Activated naive CD4-positive, alpha-beta T cell (primary cell): ENCODE data around the gene OOSP4B.
"Not testable (repeated sequence)": the region's sequence is repeated elsewhere in the genome, so short reads cannot be mapped to it uniquely, and the experiment has no call there.

Source experiments
- DNase-seq, 4 experiments: peaks; one replicate each; lab custom pipeline; 2025; lab: John Stamatoyannopoulos, UW

The OOSP4B gene

GRCh38 chr11:60016881-60017280 is at the start of gene OOSP4B:
Gene OOSP4B, plus strand, starts transcription at chr11:60017181.
- no peak for DNase-seq

DNA sequence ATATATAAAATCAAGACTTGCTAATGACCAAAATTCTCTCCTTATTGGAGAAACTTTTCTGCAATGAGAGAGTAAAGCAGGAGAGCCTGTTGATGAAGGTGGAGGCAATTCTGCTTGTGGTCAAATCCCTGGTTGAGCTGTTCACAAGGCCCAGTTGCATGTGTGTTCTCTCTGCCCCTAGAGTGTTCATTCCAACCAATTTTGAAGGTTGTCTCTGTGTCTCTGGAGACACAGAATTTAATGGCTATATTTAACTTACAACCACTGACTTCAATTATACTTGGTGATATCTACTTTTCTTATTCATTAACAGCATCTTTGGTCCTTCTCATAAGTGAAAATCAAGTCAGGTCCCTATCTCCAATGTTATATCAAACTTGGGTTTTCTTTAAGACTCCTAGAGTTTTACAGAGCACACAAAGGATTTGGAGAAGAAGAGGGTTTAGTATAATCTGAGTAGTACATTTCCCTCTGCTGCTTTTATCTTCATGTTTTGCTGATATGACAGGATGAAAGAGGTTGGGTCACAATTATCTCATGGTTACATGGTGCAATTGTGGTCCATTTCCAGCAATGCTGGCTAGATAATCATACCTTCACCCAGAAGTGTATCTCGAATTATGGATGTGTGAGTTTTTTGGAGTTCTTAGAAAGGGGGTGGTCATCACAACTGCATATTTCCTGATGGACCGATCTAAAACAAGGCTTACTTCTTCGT is 49.1 kb upstream of the OOSP4B start:
- no peak for DNase-seq

DNA sequence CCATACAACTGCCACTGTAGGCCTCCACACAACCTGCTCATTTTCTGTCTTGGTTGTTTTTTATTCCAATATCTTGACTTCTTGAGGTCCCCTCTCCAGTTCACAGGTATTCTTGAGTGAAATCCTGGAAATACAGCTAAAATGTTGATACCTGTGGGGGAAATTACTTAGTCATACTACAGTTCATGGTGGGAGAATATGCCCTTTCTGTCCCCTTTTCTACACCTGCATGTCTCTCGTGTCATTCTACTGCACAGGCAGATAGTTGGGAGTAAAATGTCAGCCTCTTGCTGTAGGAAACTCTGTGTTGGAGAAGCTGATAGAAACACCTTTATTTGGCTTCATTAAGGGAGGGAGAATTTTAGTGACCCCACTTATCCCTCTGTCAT is 48.6 kb upstream of the OOSP4B start:
- DNase-seq, result no peak

DNA sequence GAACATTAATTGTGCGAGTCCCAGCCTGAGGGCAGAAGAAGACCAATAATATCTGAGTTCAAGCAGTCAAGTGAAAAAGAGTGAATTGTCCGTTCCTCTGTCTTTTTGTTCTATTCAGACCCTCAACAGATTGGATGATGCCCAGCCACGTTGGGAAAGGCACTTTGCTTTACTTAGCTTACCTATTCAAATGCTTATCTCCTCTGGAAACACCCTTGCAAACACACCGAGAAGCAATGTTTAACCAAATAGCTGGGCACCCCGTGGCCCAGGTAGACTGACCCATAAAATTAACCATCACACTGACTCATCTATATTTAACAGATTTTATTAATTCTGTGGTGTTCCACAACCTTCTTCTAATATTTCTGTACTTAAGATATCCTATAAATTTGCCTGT is 43.9 kb upstream of the OOSP4B start:
- no peak for DNase-seq

- no peak for DNase-seq
Measured at GRCh38 chr11:59981106-59981770, 35.7 kb upstream of the OOSP4B start.

- not testable (repeated sequence) for DNase-seq
Measured at GRCh38 chr11:59982037-59982436, 34.9 kb upstream of the OOSP4B start.

DNA sequence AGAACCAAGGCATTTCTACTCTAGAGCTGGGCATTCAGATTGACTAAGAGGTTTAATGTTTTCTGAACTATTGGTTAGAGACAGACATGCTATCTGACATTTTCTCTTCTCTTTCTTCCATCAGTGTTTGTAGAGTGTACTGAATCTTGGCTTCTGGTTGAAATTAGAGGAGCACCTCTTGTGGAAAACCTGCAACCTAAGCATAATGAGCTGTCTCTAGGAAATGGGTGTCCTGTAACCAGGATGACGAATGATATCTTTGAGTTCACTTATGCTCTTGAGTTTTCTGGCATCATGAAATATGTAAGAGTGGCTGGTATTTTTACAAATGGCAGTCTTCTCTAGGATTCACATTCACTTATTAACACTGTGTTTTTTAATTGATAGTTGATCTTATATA is 33.8 kb upstream of the OOSP4B start:
- DNase-seq, result no peak

DNA sequence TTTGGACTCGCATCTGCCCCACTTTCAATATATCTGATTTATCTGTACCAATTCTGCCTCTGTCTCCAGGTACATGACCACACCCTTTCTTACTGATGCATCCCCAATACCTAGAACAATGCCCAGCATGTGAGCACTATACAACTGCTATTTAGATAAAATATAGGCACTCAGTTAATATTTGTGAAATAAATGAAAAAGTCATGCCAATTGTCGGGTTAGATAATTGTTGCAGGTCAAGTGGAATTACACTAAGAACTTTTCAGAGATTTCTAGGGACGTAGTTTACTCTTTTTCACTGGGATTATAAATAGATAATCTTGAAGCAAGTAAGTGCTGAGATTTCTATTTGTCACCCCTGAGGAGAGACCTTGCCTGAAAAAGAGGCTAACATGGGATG is 32.6 kb upstream of the OOSP4B start:
- DNase-seq, result no peak

DNA sequence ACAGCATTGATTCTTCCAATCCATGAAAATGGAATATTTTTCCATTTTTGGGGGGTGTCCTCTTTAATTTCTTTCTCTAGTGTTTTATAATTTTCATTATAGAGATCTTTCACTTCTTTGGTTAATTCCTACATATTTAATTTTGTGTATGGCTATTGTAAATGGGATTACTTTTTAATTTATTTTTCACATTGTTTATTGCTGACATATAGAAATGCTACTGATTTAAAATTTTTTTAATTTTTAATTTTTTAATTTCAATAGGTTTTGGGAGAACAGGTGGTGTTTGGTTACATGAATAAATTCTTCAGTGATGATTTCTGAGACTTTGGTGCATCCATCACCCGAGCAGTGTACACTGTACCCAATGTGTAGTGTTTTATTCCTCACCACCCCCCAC is 26.6 kb upstream of the OOSP4B start:
- DNase-seq, result no peak

GRCh38 chr11:59992425-59992824 is 24.6 kb upstream of the OOSP4B start:
- no peak for DNase-seq

GRCh38 chr11:59997800-59998199 is 19.2 kb upstream of the OOSP4B start:
- no peak for DNase-seq

GRCh38 chr11:59999691-60000090 is 17.3 kb upstream of the OOSP4B start:
- DNase-seq, result no peak

DNA sequence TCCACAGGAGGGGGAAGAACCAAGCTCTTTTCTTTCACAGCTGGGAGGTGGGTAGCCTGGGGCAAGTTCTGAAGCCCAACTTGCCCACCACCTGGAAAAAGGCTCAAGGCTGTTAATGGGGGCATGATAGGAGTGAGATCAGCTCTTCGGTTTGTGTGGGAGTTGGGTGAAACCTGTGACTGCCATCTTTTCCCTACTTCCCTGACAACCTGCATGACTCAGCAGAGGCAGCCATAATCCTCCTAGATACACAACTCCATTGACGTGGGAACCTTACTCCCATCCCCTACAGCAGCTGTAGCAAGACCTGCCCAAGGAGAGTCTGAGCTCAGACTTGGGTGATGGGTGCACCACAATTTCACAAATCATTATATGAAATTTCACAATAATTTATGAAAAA is 13.3 kb upstream of the OOSP4B start:
- DNase-seq, result no peak

GRCh38 chr11:60005360-60005759 is 11.6 kb upstream of the OOSP4B start:
- no peak for DNase-seq

GRCh38 chr11:60018058-60018457 is 1.1 kb downstream of the OOSP4B start:
- DNase-seq, result no peak

DNA sequence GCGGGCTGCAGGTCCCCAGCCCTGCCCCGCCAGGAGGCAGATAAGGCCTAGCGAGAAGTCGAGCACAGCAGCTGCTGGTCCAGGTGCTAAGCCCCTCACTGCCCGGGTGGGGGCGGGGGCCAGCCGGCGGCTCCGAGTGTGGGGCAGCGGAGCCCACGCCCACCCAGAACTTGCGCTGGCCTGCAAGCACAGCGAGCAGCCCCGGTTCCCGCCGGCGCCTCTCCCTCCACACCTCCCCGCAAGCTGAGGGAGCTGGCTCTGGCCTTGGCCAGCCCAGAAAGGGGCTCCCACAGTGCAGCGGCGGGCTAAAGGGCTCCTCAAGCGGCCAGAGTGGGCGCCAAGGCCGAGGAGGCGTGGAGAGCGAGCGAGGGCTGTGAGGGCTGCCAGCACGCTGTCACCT is 3.4 kb downstream of the OOSP4B start:
- DNase-seq, result not testable (repeated sequence)

- DNase-seq, result no peak
Measured at GRCh38 chr11:60029015-60029632, 12.1 kb downstream of the OOSP4B start.

GRCh38 chr11:60040109-60040508 is 23.1 kb downstream of the OOSP4B start, which contains the start of gene OOSP2:
Gene OOSP2, plus strand, starts transcription at chr11:60040409. Its CDS starts 51 bp downstream, at chr11:60040460.
- no peak for DNase-seq

DNA sequence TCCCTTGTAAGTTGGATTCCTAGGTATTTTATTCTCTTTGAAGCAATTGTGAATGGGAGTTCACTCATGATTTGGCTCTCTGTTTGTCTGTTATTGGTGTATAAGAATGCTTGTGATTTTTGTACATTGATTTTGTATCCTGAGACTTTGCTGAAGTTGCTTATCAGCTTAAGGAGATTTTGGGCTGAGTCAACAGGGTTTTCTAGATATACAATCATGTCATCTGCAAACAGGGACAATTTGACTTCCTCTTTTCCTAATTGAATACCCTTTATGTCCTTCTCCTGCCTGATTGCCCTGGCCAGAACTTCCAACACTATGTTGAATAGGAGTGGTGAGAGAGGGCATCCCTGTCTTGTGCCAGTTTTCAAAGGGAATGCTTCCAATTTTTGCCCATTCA is 33.4 kb downstream of the OOSP4B start:
- not testable (repeated sequence) for DNase-seq

DNA sequence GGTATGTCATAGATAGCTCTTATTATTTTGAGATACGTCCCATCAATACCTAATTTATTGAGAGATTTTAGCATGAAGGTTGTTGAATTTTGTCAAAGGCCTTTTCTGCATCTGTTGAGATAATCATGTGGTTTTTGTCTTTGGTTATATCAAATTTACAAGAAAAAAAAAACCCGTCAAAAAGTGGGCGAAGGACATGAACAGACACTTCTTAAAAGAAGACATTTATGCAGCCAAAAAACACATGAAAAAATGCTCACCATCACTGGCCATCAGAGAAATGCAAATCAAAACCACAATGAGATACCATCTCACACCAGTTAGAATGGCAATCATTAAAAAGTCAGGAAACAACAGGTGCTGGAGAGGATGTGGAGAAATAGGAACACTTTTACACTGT is 33.9 kb downstream of the OOSP4B start:
- DNase-seq, result not testable (repeated sequence)

GRCh38 chr11:60056349-60056969 is 39.5 kb downstream of the OOSP4B start, which contains the start of gene MS4A3:
Gene MS4A3, plus strand, starts transcription at chr11:60056665. Its CDS starts 4,496 bp downstream, at chr11:60061161.
- DNase-seq, result no peak

- no peak for DNase-seq
Measured at GRCh38 chr11:60059052-60059451, 42.1 kb downstream of the OOSP4B start.
